ENCODE results near the gene PTAFR.
"Not testable (repeated sequence)": the region's sequence is repeated elsewhere in the genome, so short reads cannot be mapped to it uniquely, and the experiment has no call there.

The PTAFR gene

DNA sequence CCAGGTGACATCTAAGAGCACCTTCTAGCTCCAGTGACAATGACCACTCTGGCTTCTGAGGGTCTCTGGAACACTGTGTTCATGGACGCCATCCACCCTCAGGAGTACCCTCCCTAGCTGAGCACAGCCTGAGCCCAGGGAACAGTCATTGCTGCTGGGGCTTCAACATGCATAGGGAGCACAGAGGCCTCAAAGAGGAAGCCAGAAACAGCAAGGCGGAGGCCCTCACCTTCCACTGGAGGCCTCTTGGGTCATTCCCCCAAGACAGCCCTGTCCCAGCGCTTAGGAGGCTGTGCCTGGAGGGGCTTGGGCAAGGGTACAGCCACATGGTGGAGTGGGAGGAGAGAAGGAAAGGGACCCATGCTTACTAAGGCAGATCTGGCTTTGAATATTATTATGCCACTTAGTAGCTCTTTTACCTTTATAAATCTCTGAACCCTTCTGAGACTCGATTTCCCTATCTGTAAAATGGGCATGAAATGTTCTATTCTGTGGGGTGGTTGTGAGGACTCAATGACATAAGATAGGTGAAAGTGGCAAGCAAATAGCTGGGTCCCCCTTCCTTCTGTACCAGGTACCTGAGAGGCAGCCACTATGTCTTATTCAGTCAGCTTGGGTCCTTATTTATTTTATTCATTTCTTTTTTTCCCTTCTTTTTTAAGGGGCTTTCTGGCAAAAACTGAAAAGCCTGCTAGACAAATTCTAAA is 32.8 kb downstream of the PTAFR start:
- no peak for DNase-seq

DNA sequence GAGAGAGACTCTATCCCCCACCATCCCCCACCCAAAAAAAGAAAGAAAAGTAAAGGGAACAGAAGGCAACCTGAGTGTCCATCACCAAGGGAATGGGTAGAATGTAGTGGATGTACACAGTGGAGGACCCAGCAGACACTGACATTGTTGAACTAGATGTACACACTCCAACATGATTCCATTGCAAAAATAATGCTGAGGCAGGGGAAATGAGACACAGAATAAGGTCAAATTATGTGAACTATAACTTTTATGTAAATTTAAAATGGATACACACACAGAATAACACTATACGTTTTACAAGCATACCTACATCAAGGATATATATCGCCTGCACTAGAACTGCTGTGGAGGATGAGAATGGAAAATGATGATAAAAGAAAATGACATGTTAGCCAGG is 34.8 kb downstream of the PTAFR start:
- DNase-seq = no peak

GRCh38 chr1:28139866-28140265 is 36.6 kb downstream of the PTAFR start:
- not testable (repeated sequence) for DNase-seq

DNA sequence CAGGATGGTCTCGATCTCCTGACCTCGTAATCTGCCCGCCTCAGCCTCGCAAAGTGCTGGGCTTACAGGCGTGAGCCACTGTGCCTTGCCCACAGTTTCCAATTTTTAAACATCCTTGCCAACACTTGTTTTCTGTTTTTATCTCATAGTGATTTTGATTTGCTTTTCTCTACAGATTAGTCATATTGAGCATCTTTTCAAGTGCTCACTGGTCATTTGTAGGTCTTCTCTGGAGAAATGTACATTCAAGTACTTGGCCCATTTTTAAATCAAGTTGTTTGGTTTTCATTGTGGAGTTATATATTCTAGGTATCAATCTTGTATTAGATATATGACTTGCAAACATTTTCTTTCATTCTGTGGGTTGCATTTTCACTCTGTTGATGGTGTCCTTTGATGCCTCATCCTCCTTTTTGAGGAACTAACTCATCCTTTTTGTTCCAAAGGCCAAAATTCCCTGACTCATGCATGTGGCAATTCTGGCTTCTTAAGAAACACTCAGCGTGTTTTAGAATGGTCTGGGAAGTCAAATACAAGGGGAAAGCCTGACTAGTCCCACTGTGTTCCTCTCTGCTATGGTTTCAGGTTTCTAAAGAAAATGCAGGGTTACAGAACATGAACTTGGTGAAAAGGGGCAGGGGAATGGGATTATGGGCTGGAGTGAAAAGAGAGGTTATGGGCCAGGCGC is 37.3 kb downstream of the PTAFR start:
- no peak for DNase-seq

DNA sequence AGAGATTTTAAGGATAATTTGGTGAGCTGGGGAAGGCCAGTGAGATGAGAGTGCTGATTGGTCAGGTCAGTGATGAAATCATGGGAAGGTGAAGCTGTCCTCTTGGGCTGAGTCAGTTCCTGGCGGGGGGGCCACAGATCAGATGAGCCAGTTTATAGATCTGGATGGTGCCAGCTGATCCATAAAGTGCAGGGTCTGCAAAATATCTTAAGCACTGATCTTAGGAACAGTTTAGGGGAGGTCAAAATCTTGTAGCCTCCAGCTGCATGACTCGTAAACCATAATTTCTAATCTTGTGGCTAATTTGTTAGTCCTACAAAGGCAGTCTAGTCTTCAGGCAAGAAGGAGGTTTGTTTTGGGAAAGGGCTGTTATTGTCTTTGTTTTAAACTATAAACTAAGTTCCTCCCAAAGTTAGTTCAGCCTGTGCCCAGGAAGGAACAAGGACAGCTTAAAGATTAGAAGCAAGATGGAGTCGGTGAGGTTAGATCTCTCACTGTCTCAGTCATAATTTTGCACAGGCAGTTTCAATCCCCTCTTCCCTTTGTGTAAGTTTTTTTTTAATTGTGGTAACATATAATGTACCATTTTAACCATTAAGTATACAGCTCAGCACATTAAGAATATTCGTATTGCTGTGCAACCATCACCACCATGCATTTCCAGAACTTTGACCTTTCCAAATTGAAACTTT is 39.4 kb downstream of the PTAFR start:
- no peak for DNase-seq

- DNase-seq = no peak
Measured at GRCh38 chr1:28136169-28136921, 40.1 kb downstream of the PTAFR start.

- DNase-seq = no peak
Measured at GRCh38 chr1:28135371-28136168, 40.9 kb downstream of the PTAFR start.

DNA sequence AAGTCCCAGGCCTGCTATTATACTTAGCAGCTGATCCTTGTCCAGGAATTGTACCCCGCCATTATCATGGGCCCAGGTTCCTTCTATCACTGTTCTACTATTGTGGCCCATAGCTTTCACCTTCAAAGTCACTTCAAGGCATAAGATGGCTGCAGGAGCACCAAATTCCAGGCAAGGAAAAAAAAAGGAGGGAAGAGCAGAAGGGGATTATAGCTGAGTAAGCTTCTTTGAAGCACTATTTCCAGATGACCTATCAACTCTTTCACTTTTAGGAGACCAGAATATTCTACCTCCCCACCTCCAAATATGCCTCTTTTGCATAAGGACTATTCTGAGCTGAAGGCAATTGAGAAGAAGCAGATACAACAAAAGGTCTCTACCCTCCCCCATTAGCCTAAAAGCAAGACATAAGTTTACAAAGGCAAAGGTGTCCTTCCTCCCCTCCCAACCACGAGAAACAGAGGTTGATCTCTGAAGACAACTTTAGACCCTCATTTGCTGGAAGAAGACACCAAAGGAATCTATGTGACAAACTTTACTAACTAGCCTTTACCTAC is 41.8 kb downstream of the PTAFR start:
- no peak for DNase-seq

DNA sequence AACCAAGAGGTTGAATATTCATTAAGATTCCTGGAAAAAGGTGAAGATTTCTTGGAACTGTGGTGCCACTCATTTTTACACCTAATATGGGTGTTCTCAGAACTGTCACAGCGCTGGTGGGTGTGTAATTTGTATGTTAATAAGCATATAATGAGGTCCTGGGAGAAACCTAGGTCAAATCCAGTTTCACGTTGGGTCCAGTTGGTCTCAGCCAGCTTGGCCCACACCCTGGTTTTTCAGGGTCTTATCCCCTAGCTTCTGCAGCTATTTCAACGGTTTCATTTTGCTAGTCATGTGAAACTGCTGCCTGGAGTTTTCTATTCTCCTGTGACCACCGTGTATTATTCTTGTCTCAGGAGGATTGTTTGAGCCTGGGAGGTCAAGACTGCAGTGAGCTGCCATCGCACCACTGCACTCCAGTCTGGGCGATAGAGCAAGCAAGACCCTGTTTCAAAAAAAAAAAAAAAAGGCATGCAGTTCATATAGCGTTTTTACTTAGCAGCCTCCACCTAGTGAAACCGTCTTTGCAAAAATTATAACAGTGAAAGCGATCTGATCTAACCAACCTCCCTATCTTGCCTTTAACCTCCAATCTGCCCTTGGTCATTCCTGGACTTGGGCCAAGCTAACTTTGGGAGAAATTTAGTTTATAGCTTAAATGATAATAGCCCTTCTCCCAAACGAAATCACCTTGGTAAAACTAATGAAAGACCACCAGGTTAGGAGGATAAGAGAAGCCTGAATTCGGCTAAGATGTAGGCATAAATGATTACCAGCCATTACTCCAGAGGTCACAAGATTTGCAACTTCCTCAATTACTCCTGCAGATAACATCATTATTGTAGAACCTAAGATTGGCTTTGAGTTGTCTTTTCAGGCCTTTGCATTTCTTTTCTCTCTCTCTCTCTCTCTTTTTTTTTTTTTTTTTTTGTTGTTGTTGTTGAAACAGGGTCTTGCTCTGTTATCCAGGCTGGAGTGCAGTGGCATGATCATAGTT is 44.0 kb downstream of the PTAFR start:
- DNase-seq = no peak

GRCh38 chr1:28130901-28131300 is 45.6 kb downstream of the PTAFR start:
- DNase-seq = no peak

DNA sequence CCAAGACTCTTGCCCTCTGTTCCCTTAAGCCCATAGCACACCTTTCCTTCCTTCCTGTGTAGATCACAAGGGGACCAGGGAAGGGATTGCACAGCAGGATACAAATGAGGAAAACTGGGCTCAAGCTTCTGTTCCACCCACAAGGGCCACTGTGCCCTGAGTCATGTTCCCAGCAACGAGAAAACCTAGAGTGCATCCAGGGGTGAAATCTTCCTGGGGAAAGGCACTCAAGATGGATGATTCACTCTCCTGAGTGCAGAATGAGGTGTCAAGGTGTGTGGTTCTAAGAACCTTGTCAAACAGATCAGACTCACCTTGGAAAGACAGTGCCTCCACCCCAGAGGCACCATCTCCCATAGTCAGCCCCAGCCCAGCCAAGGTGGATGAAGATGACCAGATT is 47.3 kb downstream of the PTAFR start:
- DNase-seq = no peak

GRCh38 chr1:28127617-28128257 is 48.8 kb downstream of the PTAFR start:
- no peak for DNase-seq

DNA sequence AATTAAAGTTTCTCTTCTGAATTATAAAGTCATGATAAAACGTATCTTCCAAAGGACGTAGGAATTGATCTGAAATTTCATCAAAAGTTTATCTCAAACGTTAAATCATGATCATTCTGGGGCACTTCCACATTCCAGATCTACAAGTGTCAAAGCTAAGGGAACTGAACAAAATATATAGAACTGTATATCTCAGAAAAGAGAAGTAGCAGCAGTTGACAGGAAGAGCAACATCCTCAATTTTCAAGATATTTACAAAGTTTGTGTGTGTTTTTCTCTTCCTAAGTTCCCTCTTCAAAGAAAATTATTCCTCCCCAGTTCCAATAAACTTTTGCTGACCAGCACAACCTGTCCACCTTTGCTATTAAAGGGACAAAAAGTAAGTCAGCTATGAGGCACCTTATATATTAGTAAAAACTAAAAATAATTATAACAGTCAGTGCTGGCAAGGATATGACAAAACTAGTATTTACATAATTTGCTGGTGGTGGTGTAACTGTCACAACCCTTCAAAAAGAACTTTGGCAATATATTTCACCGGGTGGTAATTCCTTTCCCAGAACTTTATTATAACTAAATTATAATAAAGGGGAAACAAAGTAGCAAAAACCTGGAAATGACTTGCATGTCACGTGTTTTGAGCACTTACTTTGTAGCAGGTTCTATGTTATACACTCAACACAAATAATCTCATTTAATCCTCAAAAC is 49.6 kb downstream of the PTAFR start:
- no peak for DNase-seq

DNA sequence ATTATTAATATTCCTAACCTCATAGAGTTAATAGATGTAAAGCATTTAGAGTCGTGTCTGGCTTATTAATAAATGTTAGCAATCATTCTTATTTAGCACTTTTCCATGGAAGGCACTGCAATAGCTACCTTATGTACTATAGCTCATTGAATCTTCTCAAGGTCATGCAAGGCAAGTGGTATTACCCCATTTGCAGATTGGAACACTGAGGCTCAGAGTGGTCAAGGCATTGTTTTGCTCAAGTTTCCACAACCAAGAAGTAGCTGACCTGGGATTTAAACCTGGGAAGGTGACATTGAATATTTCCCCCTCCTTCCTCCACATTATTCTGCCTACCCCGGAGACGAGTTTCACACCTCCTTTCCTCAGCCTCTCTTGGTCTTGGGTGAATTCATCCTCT is 50.3 kb downstream of the PTAFR start:
- DNase-seq = no peak

- DNase-seq = no peak
Measured at GRCh38 chr1:28123461-28123961, 53.0 kb downstream of the PTAFR start.

GRCh38 chr1:28122183-28122582 is 54.3 kb downstream of the PTAFR start:
- no peak for DNase-seq

- DNase-seq = no peak
Measured at GRCh38 chr1:28119556-28119955, 56.9 kb downstream of the PTAFR start.

DNA sequence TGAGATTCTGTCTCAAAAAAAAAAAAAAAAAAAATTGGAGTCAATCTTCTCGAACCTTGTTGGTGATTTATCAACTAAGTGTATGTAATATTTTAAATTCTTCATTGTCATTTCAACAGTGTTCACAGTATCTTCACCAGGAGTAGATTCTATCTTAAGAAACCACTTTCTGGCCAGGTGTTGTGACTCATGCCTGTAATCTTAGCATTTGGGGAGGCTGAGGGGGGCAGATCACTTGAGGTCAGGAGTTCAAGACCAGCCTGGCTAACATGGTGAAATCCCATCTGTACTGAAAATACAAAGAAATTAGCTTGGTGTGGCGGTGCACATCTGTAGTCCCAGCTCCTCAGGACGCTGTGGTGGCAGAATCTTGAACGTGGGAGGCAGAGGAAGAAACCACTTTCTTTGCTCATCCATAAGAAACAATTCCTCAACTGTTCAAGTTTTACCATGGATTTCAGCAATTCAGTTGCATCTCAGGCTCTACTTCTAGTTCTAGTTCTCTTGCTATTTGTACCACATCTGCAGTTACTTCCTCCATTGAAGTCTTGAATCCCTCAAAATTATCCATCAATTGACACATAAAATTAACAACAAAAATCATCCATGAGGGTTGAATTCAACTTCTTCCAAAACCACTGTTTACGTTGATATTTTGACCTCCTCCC is 57.7 kb downstream of the PTAFR start:
- DNase-seq = no peak

DNA sequence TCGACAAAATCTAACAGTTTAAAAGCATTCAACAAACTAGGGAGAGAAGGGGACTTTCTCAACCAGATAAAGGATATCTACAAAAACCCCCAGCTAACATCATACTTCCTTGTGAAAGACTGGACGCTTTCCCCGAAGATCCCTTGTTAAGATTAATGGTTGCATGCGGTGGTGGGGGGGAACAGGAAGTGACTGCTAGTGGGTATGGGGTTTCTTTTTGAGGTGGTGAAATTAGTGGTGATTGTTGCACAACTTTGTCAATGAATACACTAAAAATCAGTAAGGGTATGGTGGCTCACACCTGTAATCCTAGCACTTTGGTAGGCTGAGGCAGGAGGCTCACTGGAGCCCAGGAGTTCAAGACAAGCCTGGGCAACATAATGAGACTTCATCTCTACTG is 61.2 kb downstream of the PTAFR start:
- no peak for DNase-seq
